ENCODE data around the gene NFIX.

Gene NFIX

GRCh38 chr19:13053761-13054625, 58.7 kb downstream of the NFIX start:
- FAIRE-seq = peak; percentile 90
- peak; percentile 93 for DNase-seq (ENCODE audit: low spot score)

GRCh38 chr19:13054626-13055212, 59.4 kb downstream of the NFIX start:
- FAIRE-seq (no peak), DNase-seq (ENCODE audit: low spot score) (no peak)

GRCh38 chr19:13055213-13056051, 60.2 kb downstream of the NFIX start:
- DNase-seq (ENCODE audit: low spot score) (peak; percentile 67), FAIRE-seq (no peak)

GRCh38 chr19:13056052-13056660, 60.9 kb downstream of the NFIX start:
- DNase-seq (ENCODE audit: low spot score) = peak; percentile 74
- FAIRE-seq = peak; percentile 55

GRCh38 chr19:13057147-13057572, 61.9 kb downstream of the NFIX start:
- DNase-seq (ENCODE audit: low spot score) (no peak), FAIRE-seq (no peak)

GRCh38 chr19:13057744-13058143, 62.5 kb downstream of the NFIX start:
- no peak for FAIRE-seq

GRCh38 chr19:13058951-13059660, 63.8 kb downstream of the NFIX start:
- FAIRE-seq = no peak
- DNase-seq (ENCODE audit: low spot score) = no peak

More at GRCh38 chr19:13057744-13058143, 62.5 kb downstream of the NFIX start:
- no peak for DNase-seq (ENCODE audit: low spot score)

GRCh38 chr19:13060233-13060963, 65.1 kb downstream of the NFIX start:
- no peak for DNase-seq (ENCODE audit: low spot score)

GRCh38 chr19:13060964-13061927, 66.0 kb downstream of the NFIX start:
- no peak for FAIRE-seq

More at GRCh38 chr19:13060233-13060963, 65.1 kb downstream of the NFIX start:
- no peak for FAIRE-seq

GRCh38 chr19:13062317-13062716, 67.0 kb downstream of the NFIX start:
- FAIRE-seq = no peak

More at GRCh38 chr19:13060964-13061927, 66.0 kb downstream of the NFIX start:
- peak; percentile 41 for DNase-seq (ENCODE audit: low spot score)

GRCh38 chr19:13063461-13064091, 68.3 kb downstream of the NFIX start:
- no peak for FAIRE-seq

More at GRCh38 chr19:13062317-13062716, 67.0 kb downstream of the NFIX start:
- no peak for DNase-seq (ENCODE audit: low spot score)

GRCh38 chr19:13064092-13064489, 68.8 kb downstream of the NFIX start:
- no peak for DNase-seq (ENCODE audit: low spot score)
- no peak for FAIRE-seq

More at GRCh38 chr19:13063461-13064091, 68.3 kb downstream of the NFIX start:
- no peak for DNase-seq (ENCODE audit: low spot score)

GRCh38 chr19:13066226-13066625, 71.0 kb downstream of the NFIX start:
- no peak for DNase-seq (ENCODE audit: low spot score)
- FAIRE-seq = no peak

- DNase-seq (ENCODE audit: low spot score) (no peak), FAIRE-seq (no peak)
These were observed 71.9 kb downstream of the NFIX start for GRCh38 chr19:13066933-13067807.

GRCh38 chr19:13068085-13068846, 73.0 kb downstream of the NFIX start:
- no peak for FAIRE-seq

More at GRCh38 chr19:13068085-13068846, 73.0 kb downstream of the NFIX start:
- DNase-seq (ENCODE audit: low spot score) = no peak
